HG03095 (cell line): ENCODE measurements around the gene PDCD1.
"Not testable (repeated sequence)": the region's sequence is repeated elsewhere in the genome, so short reads cannot be mapped to it uniquely, and the experiment has no call there.

Experiments used
- ATAC-seq: cut with Tn5 transposase; IDR thresholded peaks from one replicate; pipeline ENCODE4 v1.9.1; 2021; ENCODE audit warnings: moderate library complexity; ENCODE audit not compliant: unreplicated experiment

PDCD1 gene

DNA sequence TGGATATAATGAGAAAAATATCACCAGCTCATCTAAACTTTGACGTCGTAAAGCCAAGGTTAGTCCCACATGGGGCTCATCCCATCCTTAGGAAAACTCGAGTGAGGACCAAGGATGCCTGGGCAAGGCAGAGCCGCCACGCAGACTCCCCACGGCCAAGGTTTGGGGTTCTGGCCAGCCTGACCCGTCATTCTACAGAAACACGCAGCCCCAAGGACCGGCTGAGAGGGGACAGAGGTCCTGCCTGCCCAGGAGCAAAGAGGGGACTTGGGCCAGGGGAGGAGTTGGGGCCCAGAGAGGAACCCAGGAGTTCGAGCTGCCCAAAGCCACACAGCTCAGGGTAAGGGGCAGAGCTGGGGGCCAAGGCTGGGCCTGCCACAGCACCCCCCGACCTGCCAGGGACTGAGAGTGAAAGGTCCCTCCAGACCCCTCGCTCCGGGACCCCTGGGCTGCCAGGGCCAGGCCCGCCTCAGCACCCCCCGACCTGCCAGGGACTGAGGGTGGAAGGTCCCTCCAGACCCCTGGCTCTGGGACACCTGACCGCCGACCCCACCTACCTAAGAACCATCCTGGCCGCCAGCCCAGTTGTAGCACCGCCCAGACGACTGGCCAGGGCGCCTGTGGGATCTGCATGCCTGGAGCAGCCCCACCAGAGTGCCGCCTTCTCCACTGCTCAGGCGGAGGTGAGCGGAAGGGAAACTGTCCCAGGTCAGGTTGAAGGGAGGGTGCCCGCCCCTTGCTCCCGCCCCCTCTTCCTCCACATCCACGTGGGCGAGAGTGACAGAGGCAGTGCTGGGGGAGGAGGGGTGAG lies at the start of gene PDCD1:
PDCD1 (minus strand) TSS at position 689 of the 811 bp plus-strand sequence; CDS start at position 633, 56 bp downstream.
- ATAC-seq = no peak

DNA sequence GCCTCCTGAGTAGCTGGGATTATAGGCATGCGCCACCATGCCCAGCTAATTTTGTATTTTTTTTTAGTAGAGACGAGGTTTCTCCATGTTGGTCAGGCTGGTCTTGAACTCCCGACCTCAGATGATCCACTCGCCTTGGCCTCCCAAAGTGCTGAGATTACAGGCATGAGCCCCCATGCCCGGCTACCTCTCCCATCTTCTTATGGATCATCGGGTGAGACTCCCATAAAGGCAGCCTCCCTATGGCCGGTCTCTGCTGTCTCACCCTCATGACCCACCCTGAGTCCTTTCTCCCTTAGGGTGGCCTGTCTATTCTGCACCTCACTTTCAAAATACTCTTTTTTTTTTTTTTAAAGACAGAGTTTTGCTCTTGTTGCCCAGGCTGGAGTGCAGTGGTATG lies 49.1 kb upstream of the PDCD1 start:
- not testable (repeated sequence) for ATAC-seq

DNA sequence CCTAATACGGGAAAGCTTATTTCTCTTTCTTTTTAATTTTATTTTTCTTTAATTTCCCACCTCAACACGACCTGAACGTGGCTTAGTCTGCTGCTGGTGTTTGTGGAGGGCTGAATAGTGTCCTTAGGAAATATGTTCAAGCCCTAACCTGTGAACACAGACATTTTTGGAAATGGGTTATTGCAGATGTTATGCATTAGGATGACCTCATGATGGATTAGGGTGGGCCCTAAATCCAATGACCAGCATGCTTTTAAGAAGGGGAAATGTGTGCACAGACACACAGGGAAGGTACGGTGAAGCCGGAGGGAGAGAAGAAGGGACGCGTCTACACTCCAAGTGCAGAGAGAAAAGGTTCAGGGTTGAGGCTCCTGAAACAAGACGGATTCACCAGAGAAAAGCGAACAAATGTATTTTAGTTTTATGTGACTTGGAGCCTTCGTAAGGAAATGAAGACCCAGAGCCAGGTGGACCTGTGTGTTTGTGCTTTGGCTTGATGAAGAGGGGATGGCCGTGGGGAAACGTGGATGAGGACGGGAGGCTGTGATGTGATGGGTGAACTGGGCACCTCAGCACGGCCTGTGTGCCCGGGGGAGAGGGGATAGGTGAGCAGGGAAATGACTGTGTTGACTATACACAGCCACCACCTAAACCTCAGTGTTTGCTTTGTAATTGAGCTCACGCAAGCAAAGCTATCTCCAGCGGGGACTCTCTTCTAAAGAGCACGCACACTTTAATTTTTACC lies 48.3 kb upstream of the PDCD1 start:
- no peak for ATAC-seq

DNA sequence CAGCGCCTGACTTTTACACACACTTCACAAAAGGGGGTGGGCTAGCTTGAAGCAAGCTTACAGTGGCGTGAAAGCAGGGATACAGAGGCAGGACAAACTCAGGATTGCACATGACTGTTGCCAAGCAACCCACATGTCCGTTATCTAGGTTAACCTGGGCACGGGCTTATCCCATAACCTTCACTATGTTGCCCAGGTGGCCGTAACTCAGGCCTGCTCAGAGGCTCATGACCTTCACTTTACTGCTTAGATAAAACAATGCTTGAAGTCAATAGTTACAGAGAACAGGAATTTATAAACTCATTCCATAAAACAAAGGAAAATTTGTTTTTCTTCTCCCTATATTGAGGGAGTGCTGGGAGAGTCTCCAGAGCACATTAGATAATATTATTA lies 47.7 kb upstream of the PDCD1 start:
- ATAC-seq = not testable (repeated sequence)

DNA sequence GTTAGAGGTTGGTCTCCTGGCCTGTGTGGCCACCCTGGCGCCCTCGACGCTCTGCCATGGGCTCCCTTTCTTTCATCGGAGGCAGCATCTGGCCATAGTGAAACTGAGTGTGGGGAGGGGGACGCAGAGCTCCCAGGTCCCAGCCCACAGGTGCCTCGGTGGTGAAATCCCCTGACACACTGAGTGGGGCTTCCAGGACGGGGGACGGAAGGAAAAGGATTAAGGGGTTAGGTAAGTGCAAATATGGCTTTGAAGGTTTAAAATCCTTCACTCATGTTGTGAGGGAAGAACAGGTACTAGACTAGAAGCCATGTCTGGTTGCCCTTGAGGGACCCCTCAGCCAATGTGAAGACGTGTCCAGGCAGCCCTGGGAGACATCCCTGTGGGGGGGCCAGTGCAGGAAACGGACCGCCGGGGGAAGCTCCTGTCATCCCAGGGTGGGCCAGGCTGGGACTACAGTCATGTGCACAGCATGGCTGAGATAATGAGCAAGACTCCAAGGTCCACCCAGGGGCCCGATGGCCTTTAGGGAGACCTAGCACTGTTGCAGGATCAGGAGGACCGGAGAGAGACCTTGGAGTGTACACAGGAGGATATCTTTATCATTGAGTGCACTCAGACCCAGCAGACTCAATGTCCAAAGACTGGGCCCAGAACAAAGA lies 47.2 kb upstream of the PDCD1 start:
- ATAC-seq = no peak

DNA sequence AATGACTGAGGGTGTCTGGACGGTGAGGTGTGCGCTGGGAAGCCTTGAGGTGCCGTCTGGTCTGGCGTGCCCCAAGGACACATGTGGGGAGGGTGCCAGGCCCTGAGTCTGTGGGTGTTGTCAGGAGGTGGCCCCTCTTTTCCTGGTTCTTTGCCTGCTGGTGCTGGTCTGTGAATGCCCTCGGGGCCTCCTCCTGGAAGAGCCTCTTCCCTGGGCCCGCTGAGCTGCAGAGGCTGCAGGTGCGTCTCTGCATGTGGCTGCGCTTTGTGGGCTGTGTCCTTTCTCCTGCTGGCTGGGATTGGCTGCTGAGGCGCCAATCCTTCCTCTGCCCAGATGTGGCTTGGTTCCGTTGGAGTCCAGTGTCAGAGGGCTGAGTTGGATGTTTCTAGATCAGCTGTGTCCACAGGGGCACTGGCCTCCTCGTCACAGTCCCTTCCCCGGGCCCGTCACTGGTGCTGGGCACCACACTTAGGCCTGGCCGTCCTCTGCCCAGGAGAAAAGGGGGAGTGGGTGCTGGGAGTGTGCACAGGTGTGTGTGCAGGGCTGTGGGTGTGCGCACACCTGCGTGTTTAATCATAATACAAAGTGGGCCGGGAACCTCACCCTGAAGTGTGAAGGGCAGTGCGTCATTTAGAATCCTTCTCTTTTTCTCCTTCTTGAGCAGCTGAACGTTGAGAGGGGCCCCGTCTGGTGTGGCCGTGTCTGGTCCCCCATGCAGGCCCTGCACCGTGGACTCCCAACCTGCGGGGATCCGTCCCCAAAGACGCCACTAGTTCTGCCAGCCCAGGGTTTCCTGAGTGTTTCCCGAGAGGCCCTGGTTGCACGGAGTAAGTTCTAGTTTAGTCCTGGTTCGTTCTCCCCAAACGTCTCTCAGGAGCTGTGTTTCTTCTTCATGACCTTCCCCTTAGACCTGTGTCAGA lies 46.4 kb upstream of the PDCD1 start:
- ATAC-seq = no peak

DNA sequence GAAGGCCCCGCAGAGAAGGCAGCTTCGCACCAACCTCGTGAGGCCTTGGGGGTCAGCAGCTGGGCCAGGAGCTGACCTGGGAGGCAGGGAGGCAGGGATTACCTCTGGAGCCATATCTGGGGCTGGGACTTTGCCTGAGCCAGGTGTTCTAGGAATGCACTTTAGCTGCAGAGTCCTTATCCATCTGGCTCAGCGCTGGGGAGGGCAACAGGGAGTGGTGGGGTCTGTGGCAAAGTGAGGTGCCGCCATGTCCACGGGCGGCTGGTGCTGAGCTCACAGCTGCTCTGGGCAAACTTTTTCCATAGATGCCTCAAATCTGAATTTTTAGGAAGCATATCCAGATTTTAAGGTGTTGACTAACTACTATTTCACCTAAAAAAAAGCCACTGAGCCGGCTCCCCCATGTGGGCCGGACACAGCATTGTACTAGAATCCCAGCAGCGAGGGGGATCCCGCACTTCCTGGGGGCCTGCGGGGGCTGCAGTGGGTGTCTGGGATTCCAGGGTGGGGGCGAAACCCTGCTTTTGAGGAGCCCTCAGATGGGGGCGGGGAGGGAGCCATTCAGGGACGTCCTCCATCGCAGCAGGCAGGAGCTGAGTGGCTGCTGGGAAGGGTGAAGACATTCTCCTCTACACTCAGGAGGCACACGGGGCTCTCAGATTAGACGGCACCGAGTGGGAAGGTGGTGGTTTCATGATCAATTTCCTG lies 45.5 kb upstream of the PDCD1 start:
- ATAC-seq = no peak

DNA sequence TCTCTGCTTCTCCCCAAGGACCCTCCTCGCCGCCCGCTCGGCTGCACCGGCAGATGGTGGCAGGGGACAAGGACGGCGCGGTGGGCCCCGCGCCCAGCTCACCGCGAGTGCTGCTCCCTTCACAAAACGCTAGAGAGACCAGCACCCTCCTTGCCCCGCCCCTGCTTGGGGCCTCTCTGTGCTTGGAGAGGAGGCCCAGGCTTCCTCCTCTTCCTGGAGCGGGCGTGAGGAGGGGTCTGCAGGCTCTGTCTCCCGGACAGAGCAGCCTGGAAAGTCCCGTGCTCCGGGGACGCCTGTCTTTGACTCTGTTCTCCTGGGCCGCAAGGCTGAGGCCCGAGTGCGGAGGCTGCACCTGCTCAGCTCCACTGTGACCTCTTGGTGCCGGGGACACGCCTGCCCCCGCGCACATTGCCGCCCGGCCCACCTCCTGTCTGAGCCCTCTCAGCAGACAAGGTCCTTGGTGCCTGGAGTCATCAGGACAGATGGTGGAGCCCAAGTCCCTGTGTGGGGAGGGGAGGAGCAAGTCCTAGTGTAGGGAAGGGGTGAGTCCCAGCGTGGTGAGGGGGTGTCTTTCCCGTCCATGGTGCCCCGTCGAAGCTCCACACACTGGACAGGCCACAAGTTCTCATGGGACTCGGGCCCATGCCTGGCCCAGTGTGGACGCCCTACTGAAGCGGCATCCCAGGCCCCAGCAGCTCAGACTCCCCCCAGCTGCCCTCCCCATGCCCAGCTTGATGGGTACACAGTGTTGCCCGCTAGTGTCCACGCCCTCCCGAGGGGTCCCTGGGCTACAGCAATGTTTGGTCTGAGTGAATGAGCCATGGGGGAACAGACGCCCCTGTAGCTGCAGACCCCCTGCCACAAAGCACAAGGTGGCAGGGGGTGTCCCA lies 44.7 kb upstream of the PDCD1 start:
- no peak for ATAC-seq

DNA sequence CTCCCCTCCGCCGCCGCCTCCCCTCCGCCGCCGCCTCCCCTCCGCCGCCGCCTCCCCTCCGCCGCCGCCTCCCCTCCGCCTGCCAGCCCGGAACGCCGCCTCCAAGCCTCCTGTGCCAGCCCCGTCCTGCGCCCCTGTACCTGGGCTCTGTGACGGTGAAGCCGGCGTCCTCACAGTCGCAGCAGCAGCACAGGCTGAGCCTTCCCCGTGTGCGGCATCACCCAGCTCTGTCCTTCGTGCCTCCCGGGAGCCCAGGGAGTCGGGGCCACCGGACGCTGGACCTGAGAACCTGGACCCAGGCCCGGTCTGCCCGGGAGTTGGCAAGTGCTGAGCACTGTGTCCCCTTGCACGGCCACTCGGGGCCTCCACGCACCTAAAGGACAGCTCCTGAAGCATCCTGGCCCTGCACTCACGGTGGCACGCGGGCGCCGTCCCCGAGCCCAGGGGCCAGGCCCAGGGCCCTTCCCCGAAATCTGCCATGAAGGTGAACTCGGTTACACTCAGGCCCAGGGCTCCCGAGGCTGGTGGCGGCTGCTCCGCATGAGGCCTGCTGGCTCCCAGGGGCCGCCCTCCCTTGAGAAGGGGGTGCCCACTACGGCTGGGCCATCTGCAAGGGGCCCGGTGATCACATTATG lies 43.8 kb upstream of the PDCD1 start:
- no peak for ATAC-seq

DNA sequence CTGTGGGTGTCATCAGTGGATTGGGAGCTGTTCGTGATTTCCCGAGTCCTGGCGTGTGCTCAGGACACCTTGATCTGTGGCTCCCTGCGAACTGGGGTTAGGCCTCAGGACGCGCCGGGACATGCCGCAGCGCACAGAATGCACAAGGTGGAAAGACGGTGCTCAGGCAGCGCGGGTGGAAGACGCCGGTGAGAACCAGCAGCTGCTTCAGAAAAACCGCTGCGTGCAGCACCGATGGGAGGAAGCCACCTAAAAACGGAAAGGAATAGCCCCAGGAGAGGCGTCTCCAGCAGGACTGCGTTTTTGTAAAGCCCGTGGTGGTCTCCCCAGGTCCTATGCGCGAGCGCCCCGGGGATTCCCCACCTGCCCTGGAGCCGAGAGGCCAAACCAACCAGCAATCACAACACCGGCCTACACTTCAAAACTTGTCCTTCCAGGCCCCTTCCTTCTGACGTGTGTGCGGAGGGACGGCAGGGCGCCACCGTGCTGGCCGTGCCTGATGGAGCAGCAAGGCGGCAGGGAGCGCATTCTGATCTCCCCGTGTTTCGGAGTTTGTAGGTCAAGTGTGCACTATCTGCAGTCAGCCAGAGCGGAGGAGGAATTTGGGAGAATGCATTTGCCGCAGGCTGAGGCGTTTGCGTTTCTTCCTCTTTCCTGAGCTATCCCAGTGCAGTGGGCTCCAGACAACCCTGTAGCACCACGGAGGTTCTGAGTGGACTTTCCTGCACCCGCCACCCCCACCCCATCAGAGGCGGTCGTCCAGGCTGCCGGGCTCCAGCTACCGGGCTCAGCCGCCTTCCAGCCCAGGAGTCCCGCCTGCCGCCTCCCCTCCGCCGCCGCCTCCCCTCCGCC lies 43.0 kb upstream of the PDCD1 start:
- no peak for ATAC-seq

DNA sequence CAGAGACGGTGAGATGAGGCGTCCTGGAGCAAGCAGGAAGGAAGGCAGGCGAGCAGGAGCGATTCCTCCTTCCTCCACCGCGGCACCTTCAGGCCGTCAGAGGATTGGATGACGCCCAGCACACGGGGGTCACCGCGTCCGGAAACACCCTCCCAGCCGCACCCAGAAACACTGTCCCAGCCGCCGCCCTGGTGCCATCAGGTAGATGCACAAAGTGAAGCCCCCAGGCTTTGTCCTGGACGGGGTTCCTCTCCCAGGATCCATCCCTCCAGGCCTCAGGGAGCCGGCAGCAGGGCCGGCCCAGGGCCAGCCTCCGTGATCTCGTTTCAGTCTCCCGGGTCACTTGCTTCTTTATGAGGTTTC lies 42.3 kb upstream of the PDCD1 start:
- no peak for ATAC-seq

DNA sequence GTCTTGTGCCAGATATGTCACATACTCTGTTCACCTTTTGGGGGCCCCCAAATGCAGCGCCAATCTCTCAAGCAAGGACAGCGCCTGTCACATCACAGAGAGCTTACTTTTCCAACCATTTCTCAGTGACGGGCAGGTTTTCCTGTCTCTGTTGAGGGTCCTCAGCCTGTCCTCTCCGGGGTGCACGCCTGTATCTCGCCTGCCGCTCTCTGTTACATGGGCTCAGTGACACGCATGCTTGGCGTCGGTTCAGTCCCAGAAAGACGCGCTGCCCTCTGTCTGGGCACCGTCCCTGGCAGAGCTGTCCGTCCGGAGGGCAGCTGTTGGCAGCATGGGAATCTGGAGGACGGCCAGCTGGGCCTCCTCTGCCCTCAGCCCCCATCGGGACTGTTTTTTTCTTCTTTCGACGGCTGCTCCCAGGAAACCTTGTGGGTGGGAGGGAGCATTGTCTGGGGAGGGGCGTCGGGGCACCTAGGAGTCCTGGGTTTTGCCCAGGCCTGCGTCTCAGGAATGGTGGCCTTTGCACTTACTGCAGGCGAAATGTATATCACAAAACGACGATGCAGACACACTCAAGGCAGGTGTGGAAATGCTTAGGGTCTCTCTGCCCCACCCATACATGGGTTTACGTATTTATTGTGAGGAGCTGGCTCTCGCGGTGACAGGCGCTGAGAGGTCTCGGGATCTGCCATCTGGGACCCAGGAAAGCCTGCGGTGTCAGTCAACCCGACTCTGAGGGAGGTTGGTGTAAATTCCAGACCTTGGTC lies 41.7 kb upstream of the PDCD1 start:
- ATAC-seq = no peak

DNA sequence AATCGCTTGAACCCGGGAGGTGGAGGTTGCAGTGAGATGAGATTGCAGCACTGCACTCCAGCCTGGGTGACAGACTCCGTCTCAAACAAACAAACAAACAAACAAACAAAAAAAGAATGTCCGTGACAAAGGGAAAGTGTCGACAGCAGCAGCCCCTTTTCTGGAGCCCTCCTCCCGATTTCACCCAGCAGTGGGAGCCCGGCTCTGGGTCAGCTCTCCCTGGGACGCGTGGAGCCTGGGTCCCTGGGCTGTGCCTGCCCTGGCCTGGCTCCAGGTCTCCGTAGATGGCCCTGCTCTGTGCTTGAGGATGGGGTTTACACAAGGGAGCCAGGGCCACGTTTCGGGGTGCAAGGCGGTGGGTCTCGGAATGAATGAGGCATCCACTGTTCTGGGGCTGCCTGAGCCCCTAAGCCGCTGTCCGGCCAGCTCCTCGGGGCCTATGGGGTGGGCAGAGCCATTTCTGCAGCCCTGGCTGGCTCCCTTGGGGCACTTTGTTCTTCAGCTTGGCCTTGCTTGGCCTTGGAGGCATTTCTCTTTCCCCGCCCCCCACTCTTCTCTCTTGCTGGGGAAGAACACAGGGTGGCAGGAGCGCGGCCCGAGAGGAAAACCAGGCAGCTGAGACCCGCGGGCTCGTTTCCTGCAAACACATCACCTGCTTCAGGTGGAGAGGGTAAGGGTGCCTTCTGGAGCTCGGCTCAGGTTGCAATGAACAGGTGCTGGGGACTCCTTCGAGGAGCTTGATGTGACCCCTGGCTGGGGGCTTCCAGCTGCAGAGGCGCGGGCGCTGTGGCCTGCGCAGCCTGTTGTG lies 40.0 kb upstream of the PDCD1 start:
- no peak for ATAC-seq

DNA sequence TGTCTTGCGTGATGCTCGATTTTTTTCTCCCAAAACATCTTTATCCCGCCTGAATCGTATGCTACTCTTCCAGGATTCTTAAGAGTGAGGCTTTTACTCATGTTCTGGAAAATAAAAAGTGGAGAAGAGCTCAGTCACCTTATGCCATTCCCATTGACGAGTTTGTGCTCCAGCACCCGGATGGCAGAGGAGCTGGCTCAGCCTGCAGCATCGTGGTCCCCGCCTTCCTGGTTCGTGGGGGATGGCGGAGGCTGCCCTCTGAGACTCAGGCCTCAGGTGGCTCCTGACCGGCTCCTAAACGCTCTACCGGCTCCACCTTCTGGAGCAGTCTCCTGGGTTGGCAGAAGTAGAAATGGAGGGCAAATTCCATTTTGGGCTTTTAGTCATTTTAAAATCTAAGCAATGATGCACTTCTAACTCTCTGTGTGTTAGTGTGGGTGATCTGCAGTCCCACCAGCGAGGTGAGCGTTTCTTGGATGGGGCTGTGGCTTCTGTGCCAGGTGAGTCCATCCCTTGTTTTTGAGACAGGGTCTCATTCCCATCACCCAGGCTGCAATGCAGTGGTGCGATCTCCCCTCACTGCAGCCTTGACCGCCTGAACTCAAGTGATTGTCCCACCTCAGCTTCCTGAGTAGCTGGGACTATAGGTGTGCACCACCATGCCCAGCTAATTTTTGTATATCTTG lies 38.7 kb upstream of the PDCD1 start:
- no peak for ATAC-seq

DNA sequence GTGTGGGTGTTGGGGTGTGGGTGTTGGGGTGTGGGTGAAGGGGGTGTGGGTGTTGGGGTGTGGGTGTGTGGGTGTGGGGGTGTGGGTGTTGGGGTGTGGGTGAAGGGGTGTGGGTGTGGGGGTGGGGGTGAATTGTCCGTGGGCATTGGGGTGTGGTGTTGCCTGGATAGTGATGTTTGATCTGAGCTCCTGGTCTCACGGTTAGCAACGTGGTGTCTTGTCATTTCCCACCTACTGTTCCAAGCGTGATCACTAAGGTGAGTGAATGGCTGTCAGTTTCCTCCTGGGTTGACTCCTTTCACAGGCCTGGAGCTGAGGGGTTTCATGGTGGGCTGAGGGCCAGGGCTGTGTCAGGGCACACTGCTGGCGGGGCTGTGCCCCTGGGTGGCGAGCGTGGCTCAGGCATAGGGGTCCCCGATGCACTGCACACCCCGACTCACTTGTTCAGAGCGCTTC lies 38.1 kb upstream of the PDCD1 start:
- ATAC-seq = no peak
